HEK293T (cell line): Measurements from ENCODE around the gene SPPL3.

ENCODE experiments used
- ARNT ChIP-seq: fragments of 450-650 bp; IDR thresholded peaks from 2 replicates; pipeline ENCODE4 v1.6.1; 2017; ENCODE audit warnings: mild to moderate bottlenecking
- BHLHE40 ChIP-seq: fragments of 450-650 bp; IDR thresholded peaks from 2 replicates; pipeline ENCODE4 v1.6.1; 2016; ENCODE audit warnings: mild to moderate bottlenecking, moderate library complexity, borderline replicate concordance
- CTBP1 ChIP-seq: fragments of 450-650 bp; IDR thresholded peaks from 2 replicates; pipeline ENCODE4 v1.6.1; 2016; ENCODE audit warnings: borderline replicate concordance
- ELF4 ChIP-seq: fragments of 450-650 bp; IDR thresholded peaks from 2 replicates; pipeline ENCODE4 v1.6.1; 2017; ENCODE audit warnings: antibody characterized with exemption
- FOXK2 ChIP-seq: fragments of 450-650 bp; IDR thresholded peaks from 2 replicates; pipeline ENCODE4 v1.6.1; 2016; ENCODE audit warnings: mild to moderate bottlenecking
- FOXM1 ChIP-seq: fragments of 450-650 bp; IDR thresholded peaks from 2 replicates; pipeline ENCODE4 v1.6.1; 2017; ENCODE audit warnings: mild to moderate bottlenecking, borderline replicate concordance
- HDGF ChIP-seq: fragments of 450-650 bp; IDR thresholded peaks from 2 replicates; pipeline ENCODE4 v1.6.1; 2017; ENCODE audit warnings: antibody characterized with exemption, borderline replicate concordance
- LEF1 ChIP-seq: fragments of 450-650 bp; IDR thresholded peaks from 2 replicates; pipeline ENCODE4 v1.6.1; 2017; ENCODE audit warnings: mild to moderate bottlenecking, borderline replicate concordance
- NFRKB ChIP-seq: fragments of 450-650 bp; IDR thresholded peaks from 2 replicates; pipeline ENCODE4 v1.6.1; 2016; ENCODE audit warnings: mild to moderate bottlenecking, moderate library complexity
- SP1 ChIP-seq: fragments of 450-650 bp; IDR thresholded peaks from 2 replicates; pipeline ENCODE4 v1.6.1; 2017
- SUZ12 ChIP-seq: fragments of 450-650 bp; IDR thresholded peaks from 2 replicates; pipeline ENCODE4 v1.6.1; 2016; ENCODE audit warnings: mild to moderate bottlenecking
- TARDBP ChIP-seq: fragments of 450-650 bp; IDR thresholded peaks from 2 replicates; pipeline ENCODE4 v1.6.1; 2016
- ZNF384 ChIP-seq: fragments of 450-650 bp; IDR thresholded peaks from 2 replicates; pipeline ENCODE4 v1.6.1; 2016
- TF ChIP-seq, protein P1 (sequence below): fragments of 450-650 bp; IDR thresholded peaks from 2 replicates; pipeline ENCODE4 v1.6.1; 2016

DNA sequence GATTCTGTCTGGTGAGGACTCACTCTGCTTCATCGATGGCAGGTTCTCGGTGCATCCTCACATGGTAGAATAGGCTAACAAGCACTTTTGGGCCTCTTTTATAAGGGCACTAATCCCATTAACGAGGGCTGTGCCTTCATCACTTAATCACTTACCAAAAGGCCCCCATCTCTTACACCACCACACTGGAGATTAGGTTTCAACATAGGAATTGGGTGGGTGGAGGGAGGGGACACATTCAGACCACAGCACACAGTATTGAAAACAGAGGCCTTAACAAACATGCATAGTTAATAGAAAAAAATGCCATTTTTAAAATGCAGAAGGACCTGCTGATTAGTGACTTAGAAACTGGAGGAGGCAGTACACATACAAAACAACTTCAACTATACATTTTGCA lies 61.6 kb downstream of the SPPL3 start:
- TF ChIP-seq HDGF (no peak), ZNF384 (no peak), BHLHE40 (no peak), ELF4 (no peak), FOXM1 (no peak), SUZ12 (no peak), ARNT (no peak), FOXK2 (no peak), NFRKB (no peak), SP1 (no peak), CTBP1 (no peak), TARDBP (no peak), LEF1 (no peak)
- TF ChIP-seq, protein P1, sequence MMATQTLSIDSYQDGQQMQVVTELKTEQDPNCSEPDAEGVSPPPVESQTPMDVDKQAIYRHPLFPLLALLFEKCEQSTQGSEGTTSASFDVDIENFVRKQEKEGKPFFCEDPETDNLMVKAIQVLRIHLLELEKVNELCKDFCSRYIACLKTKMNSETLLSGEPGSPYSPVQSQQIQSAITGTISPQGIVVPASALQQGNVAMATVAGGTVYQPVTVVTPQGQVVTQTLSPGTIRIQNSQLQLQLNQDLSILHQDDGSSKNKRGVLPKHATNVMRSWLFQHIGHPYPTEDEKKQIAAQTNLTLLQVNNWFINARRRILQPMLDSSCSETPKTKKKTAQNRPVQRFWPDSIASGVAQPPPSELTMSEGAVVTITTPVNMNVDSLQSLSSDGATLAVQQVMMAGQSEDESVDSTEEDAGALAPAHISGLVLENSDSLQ = no peak
